HG02885 (cell line): ENCODE results near the gene VPS41.
A peak's percentile ranks its signal among the peaks of the same experiment; 100 is the strongest.
"Not testable (repeated sequence)": the region's sequence is repeated elsewhere in the genome, so short reads cannot be mapped to it uniquely, and the experiment has no call there.

Experiments used
- ATAC-seq: cut with Tn5 transposase; IDR thresholded peaks from one replicate; pipeline ENCODE4 v1.9.1; 2021; ENCODE audit warnings: mild to moderate bottlenecking; ENCODE audit not compliant: unreplicated experiment, poor library complexity

VPS41 gene

GRCh38 chr7:38908759-38909335, at the start of gene VPS41:
Gene VPS41 (minus strand): TSS chr7:38909191. CDS start chr7:38909174, 17 bp downstream.
- peak; percentile 97 for ATAC-seq

- no peak for ATAC-seq
Observed at GRCh38 chr7:38955892-38956291, 46.9 kb upstream of the VPS41 start.

GRCh38 chr7:38953971-38954370, 45.0 kb upstream of the VPS41 start:
- ATAC-seq, result no peak

GRCh38 chr7:38953227-38953626, 44.2 kb upstream of the VPS41 start:
- no peak for ATAC-seq

GRCh38 chr7:38951213-38951612, 42.2 kb upstream of the VPS41 start:
- ATAC-seq, result no peak

GRCh38 chr7:38950309-38950708, 41.3 kb upstream of the VPS41 start:
- no peak for ATAC-seq

- ATAC-seq, result not testable (repeated sequence)
Observed at GRCh38 chr7:38947541-38947940, 38.5 kb upstream of the VPS41 start.

- no peak for ATAC-seq
Observed at GRCh38 chr7:38942431-38943051, 33.5 kb upstream of the VPS41 start.

- ATAC-seq, result no peak
Observed at GRCh38 chr7:38940774-38941173, 31.8 kb upstream of the VPS41 start.

- no peak for ATAC-seq
Observed at GRCh38 chr7:38938589-38938988, 29.6 kb upstream of the VPS41 start.

- ATAC-seq, result no peak
Observed at GRCh38 chr7:38938001-38938485, 29.1 kb upstream of the VPS41 start.

GRCh38 chr7:38936641-38937040, 27.6 kb upstream of the VPS41 start:
- no peak for ATAC-seq

GRCh38 chr7:38934536-38934935, 25.5 kb upstream of the VPS41 start:
- ATAC-seq, result no peak

- no peak for ATAC-seq
Observed at GRCh38 chr7:38934051-38934450, 25.1 kb upstream of the VPS41 start.

- peak; percentile 92 for ATAC-seq
Observed at GRCh38 chr7:38932509-38933168, 23.6 kb upstream of the VPS41 start.

- no peak for ATAC-seq
Observed at GRCh38 chr7:38929460-38930171, 20.6 kb upstream of the VPS41 start.

- ATAC-seq, result no peak
Observed at GRCh38 chr7:38928506-38928905, 19.5 kb upstream of the VPS41 start.

GRCh38 chr7:38927751-38928150, 18.8 kb upstream of the VPS41 start:
- no peak for ATAC-seq

- no peak for ATAC-seq
Observed at GRCh38 chr7:38920731-38921130, 11.7 kb upstream of the VPS41 start.

GRCh38 chr7:38916396-38916795, 7.4 kb upstream of the VPS41 start:
- no peak for ATAC-seq

- no peak for ATAC-seq
Observed at GRCh38 chr7:38909870-38910269, 879 bp upstream of the VPS41 start.
